ENCODE measurements around the gene EFHD2. TPM values are rescaled to one million over a fixed set of nuclear protein-coding genes. Genes with fewer than 3 reads are reported as not detected.
A peak's percentile ranks its signal among the peaks of the same experiment; 100 is the strongest.

The EFHD2 gene
- total and polyA plus RNA-seq, 2 of the 8 experiments (the other 6 are each of a cell fraction or from before 2014, with no cell fraction given) = 24.4 to 25.1 TPM

DNA sequence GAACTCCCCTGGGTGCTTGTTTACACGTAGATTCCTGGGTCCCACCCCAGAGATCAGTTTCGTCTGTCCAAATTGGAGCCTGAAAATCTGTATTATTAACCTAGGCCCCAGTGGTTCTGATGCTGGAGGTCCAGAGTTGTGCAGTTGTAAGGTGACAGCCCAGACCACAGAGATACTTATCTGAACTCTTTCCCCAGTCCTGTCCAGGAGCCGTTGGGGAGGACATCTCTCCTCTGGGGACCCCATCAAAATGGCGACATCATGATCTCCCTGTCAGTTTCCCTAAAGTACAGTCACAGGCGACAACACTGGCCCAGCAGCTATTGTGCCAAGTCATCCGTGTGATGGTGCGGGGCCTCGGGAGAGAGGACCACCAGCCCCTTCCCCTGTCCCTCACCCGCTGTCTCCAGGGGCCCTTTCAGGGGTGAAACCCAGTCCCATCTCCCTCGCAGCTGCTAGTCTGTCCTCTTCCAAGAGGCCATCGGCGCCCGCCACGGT lies 749 bp upstream of the EFHD2 start:
- H2BK12ac ChIP-seq (ENCODE audit: low read depth, low read length) = no peak overlapping the region
- H2BK120ac ChIP-seq (replicated peaks; ENCODE audit: low read depth, low read length) = no peak overlapping the region
- no peak overlapping the region for H2AK5ac ChIP-seq (ENCODE audit: low read depth, low read length)
- no peak overlapping the region for H3K56ac ChIP-seq (replicated peaks; ENCODE audit: insufficient read length, low read depth, low read length)
- no peak overlapping the region for H3K14ac ChIP-seq (ENCODE audit: insufficient read length)
- DNase-seq (ENCODE audit: low read depth in 1 of 2, low spot score in 2 of 2) = peak in 1 of 2 experiments; percentile 75
- H3K27ac ChIP-seq (ENCODE audit: low read depth, low read length) = no peak overlapping the region
- H2BK5ac ChIP-seq (ENCODE audit: low read depth, low read length) = no peak overlapping the region
- peak overlapping the region; percentile 85 to 93 for H3K4me2 ChIP-seq (ENCODE audit: insufficient read depth in 1 of 2, low read depth in 2 of 2, low read length in 2 of 2)
- no peak overlapping the region for H4K5ac ChIP-seq (ENCODE audit: insufficient read length, low read depth, low read length)
- H3K23me2 ChIP-seq (ENCODE audit: low read depth, low read length) = peaks cover 8% of the 10 kb centered on the region
- H3K36me3 ChIP-seq (ENCODE audit: control insufficient read depth in 2 of 4, insufficient read depth in 4 of 4, low read length in 3 of 4) = no peaks in the 10 kb centered on the region
- no peak overlapping the region for H2BK20ac ChIP-seq (ENCODE audit: low read length)
- H2AFZ ChIP-seq (ENCODE audit: low read length) = 0 out of 2 replicates have a peak overlapping the region, but pooled peaks have one; percentile 61
- peaks cover 0 to 19% (median 14%) of the 10 kb centered on the region in 4 experiments; a peak in 6 of 7 replicates for H3K27me3 ChIP-seq (replicated peaks in 1 of 4; ENCODE audit: control insufficient read depth in 3 of 4, extremely low read depth in 1 of 4, insufficient read depth in 3 of 4, low read length in 3 of 4)
- H3K18ac ChIP-seq (ENCODE audit: extremely low read depth, low read length) = no peak overlapping the region; the same call in 1 of the 2 replicates
- no peak overlapping the region for H2BK15ac ChIP-seq (ENCODE audit: low read length)
- H3K4ac ChIP-seq (replicated peaks; ENCODE audit: insufficient read length, low read depth, low read length) = no peak overlapping the region
- peak overlapping the region in 1 of 4 experiments; percentile 43; a peak in 2 of 7 replicates for H3K9ac ChIP-seq (replicated peaks in 1 of 4; ENCODE audit: extremely low read depth in 1 of 4, low read depth in 3 of 4, low read length in 3 of 4)
- CTCF ChIA-PET (ENCODE audit: partially characterized antibody) = interaction anchor here (1.2 to 1.8 kb wide), 3 partner anchors 11 to 84 kb away, joined by 3 to 5 read pairs (median 3); no protein-coding TSS in a partner anchor
- POLR2A ChIA-PET (ENCODE audit: partially characterized antibody) = no interaction called here
- H3K79me2 ChIP-seq (ENCODE audit: control insufficient read depth in 1 of 2, insufficient read depth in 2 of 2, low read length in 2 of 2) = no peaks in the 10 kb centered on the region
- no peak overlapping the region for H3K23ac ChIP-seq (ENCODE audit: insufficient read length)
- peaks cover 0 to 16% (median 3%) of the 10 kb centered on the region in 4 experiments; a peak in 6 of 7 replicates for H3K4me1 ChIP-seq (replicated peaks in 1 of 4; ENCODE audit: control insufficient read depth in 3 of 4, insufficient read depth in 4 of 4, low read length in 3 of 4)
- H4K8ac ChIP-seq (ENCODE audit: extremely low read depth, insufficient read depth, low read length) = no peak overlapping the region; the same call in 1 of the 2 replicates
- peaks cover 2 to 5% of the 10 kb centered on the region in 2 experiments for H4K20me1 ChIP-seq (replicated peaks in 1 of 2; ENCODE audit: control insufficient read depth in 1 of 2, insufficient read depth in 2 of 2, low read length in 2 of 2)
- H4K91ac ChIP-seq (replicated peaks; ENCODE audit: insufficient read length, low read length) = no peak overlapping the region
- WGBS, 2 experiments (ENCODE audit: extremely low coverage in 1 of 2, insufficient coverage in 1 of 2, insufficient read length in 1 of 2, insufficient replicate concordance in 2 of 2, low coverage in 1 of 2, low lambda C conversion rate in 2 of 2, missing lambda C conversion rate in 1 of 2) = 31% methylated on average over 14 of the region's 14 CpGs; no CpG with 5 or more reads in 1 of the 2 experiments
- no peaks in the 10 kb centered on the region for H3K9me3 ChIP-seq (ENCODE audit: insufficient read depth in 2 of 2, low read depth in 1 of 2, low read length in 1 of 2)
- peak; percentile 28; the same call in 1 of the 2 replicates for TF ChIP-seq MAFK (IDR thresholded peaks at IDR 0.05; ENCODE audit: low read depth, low read length)
- TF ChIP-seq CHD1 (IDR thresholded peaks at IDR 0.05; ENCODE audit: low read depth, low read length) = no peak
- no peak for TF ChIP-seq POLR2A (IDR thresholded peaks at IDR 0.05; ENCODE audit: control extremely low read depth in 1 of 2, low read depth in 2 of 2, low read length in 2 of 2)
- H3K79me1 ChIP-seq (ENCODE audit: low read depth, low read length) = no peaks in the 10 kb centered on the region
- no peak for FAIRE-seq
- H3K4me3 ChIP-seq (ENCODE audit: extremely low read depth in 1 of 4, insufficient read depth in 2 of 4, low read depth in 3 of 4, low read length in 4 of 4) = peak overlapping the region; percentile 51 to 78 (median 64)

All from H1 (cell line).